ENCODE results near the gene JAZF1.

Gene JAZF1

DNA sequence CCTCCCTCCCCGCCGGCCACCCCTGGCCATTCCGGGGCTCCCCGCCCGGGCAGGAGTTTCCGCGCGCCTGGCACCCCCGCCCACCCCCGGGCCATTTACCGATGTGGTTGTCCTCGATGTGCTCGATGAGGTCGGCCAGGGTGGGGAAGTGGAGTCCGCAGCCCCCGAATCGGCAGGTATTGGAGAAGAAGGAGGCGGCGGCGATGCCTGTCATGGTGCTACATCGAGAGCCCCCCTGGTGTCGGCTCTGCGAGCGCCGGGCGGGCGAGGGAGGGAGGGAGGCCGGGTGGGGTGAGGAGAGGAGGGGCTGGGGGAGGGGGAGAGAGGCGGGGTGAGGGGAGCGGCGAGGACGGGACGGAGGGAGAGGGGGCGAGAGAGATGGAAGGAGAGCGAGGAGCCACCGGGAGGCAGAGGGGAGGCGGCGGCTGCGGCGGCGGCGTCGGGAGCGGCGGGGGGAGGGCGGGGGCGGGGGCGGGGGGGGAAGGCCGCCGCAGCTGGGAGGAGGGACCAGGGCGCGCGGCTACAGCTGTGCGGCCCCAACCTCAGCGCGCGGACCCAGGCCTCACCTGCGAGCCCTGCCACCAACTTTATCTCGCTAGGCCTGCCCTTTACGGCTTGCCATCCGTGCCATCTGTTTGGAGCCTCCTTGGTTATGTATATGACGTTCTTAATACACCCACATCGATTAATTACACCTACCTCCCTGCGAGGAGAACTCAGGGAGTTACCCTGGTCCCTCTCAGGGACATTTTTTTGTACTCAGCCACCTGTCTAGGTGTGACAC lies at the start of gene JAZF1:
Gene JAZF1, minus strand, starts transcription at position 432 of the 784 bp plus-strand sequence.
- DNase-seq (ENCODE audit: low read depth in 2 of 2): peak in 1 of 2 donors; percentile 44

DNA sequence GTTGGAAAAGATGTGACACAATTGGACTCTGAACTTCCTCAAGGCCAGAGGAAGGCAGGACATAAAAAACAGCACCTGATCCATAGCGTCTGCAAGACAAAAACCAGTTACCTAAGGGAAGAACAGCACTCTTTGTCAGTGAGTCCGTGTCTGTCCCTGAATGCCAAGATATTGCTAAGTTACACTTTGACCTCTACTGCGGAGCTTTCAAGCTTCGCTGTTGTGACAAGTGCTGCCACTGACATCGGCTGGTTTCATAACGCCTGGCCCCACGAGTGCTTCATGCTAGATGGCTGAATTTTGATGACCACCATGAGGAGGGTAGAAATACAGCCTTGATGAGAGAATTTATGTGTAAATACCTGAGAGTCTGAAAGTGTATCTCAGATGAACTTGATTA lies 49.7 kb upstream of the JAZF1 start:
- DNase-seq (ENCODE audit: low read depth in 2 of 2): no peak

- no peak for DNase-seq (ENCODE audit: low read depth in 2 of 2)
These were observed 47.8 kb upstream of the JAZF1 start for GRCh38 chr7:28228396-28228795.

DNA sequence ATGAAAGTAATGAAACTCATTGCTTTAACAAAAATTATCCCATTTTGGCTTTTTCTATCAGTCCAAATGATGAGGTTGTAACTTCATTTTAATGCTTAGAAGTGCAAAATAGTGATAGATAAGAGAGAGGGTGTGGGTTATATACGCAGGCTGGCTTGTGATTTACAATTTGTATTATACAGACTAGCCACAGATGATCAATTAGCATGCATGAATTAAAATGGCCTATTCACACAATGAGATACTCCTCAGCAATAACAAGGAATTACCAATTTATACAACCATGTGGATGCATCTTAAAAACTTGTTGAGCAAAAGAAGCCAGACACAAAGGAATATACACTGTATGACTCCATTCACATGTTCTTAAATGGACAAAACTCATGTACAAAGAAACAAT lies 45.4 kb upstream of the JAZF1 start:
- DNase-seq (ENCODE audit: low read depth in 2 of 2): no peak

- no peak for DNase-seq (ENCODE audit: low read depth in 2 of 2)
These were observed 45.0 kb upstream of the JAZF1 start for GRCh38 chr7:28225576-28225975.

- no peak for DNase-seq (ENCODE audit: low read depth in 2 of 2)
These were observed 44.1 kb upstream of the JAZF1 start for GRCh38 chr7:28224675-28225074.

GRCh38 chr7:28224172-28224571 lies 43.6 kb upstream of the JAZF1 start:
- DNase-seq (ENCODE audit: low read depth in 2 of 2): no peak

- DNase-seq (ENCODE audit: low read depth in 2 of 2): no peak
These were observed 42.0 kb upstream of the JAZF1 start for GRCh38 chr7:28222636-28223035.

- no peak for DNase-seq (ENCODE audit: low read depth in 2 of 2)
These were observed 39.2 kb upstream of the JAZF1 start for GRCh38 chr7:28219793-28220192.

DNA sequence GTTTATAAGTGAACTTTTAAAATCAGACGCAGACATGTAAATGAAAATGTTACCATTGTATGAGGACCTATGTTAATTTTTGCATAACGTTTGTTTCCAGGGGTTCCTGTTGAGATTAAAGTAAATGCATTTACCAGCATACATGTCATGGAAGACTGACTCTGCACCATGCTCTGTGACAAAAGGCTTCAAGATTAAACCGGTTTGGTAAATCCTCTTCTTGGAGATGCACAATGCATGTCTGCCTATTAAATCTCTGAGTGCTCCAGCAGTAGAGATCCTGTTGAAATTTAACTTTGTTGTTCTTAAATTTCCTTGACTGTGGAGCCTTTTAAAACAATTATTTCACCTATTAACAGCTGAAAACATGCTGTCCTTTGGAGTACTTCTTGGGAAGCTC lies 36.5 kb upstream of the JAZF1 start:
- DNase-seq (ENCODE audit: low read depth in 2 of 2): no peak

- no peak for DNase-seq (ENCODE audit: low read depth in 2 of 2)
These were observed 30.4 kb upstream of the JAZF1 start for GRCh38 chr7:28211006-28211405.

- no peak for DNase-seq (ENCODE audit: low read depth in 2 of 2)
These were observed 27.9 kb upstream of the JAZF1 start for GRCh38 chr7:28208506-28208905.

GRCh38 chr7:28207486-28208158 lies 27.0 kb upstream of the JAZF1 start:
- no peak for DNase-seq (ENCODE audit: low read depth in 2 of 2)

- no peak for DNase-seq (ENCODE audit: low read depth in 2 of 2)
These were observed 24.9 kb upstream of the JAZF1 start for GRCh38 chr7:28205506-28205905.

GRCh38 chr7:28203508-28204240 lies 23.1 kb upstream of the JAZF1 start:
- no peak for DNase-seq (ENCODE audit: low read depth in 2 of 2)

DNA sequence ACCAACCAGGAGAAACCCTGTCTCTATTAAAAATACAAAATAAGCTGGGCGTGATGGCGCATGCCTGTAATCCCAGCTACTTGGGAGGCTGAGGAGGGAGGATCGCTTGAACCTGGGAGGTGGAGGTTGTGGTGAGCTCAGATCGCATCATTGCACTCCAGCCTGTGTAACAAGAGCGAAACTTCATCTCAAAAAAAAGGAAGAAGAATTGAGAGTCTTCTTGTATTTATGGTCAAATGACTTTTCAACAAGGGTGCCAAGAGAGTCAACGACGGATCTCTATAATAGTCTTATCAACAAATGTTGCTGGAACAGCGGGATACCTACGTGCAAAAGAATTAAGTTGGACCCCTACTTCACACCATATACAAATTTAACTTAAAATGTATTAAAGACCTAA lies 21.6 kb upstream of the JAZF1 start:
- no peak for DNase-seq (ENCODE audit: low read depth in 2 of 2)

GRCh38 chr7:28201131-28201530 lies 20.5 kb upstream of the JAZF1 start:
- DNase-seq (ENCODE audit: low read depth in 2 of 2): no peak

GRCh38 chr7:28200598-28200997 lies 20.0 kb upstream of the JAZF1 start:
- no peak for DNase-seq (ENCODE audit: low read depth in 2 of 2)

- no peak for DNase-seq (ENCODE audit: low read depth in 2 of 2)
These were observed 18.5 kb upstream of the JAZF1 start for GRCh38 chr7:28199021-28199510.

GRCh38 chr7:28195910-28196620 lies 15.5 kb upstream of the JAZF1 start:
- DNase-seq (ENCODE audit: low read depth in 2 of 2): no peak

GRCh38 chr7:28192786-28193585 lies 12.4 kb upstream of the JAZF1 start:
- DNase-seq (ENCODE audit: low read depth in 2 of 2): no peak

All from stimulated activated CD8-positive, alpha-beta memory T cell treated with anti-CD3 and anti-CD28 coated beads, Interleukin-15, amount 100 ng/mL, for 4 hours (primary cell).